Activated CD4-positive, alpha-beta memory T cell treated with anti-CD3 and anti-CD28 coated beads, Interleukin-2, amount 10 ng/mL, durations not matched to agents 7 days and 5 days (primary cell): ENCODE results near the gene SFSWAP. TPM values are rescaled to one million over a fixed set of nuclear protein-coding genes. Genes with fewer than 3 reads are reported as not detected.
"Not testable (repeated sequence)": the region's sequence is repeated elsewhere in the genome, so short reads cannot be mapped to it uniquely, and the experiment has no call there.

Source experiments
- CTCF ChIA-PET: fragments of 350-600 bp; sonication (Branson Sonifier 250); formaldehyde crosslinking; loops from one replicate; lab custom pipeline; 2021; ENCODE audit warnings: antibody characterized with exemption, inconsistent platforms; lab: Charles Lee
- POLR2A ChIA-PET: fragments of 350-600 bp; sonication (Branson Sonifier 250); formaldehyde crosslinking; loops from one replicate; lab custom pipeline; 2021; ENCODE audit warnings: antibody characterized with exemption; lab: Charles Lee
- DNase-seq: peaks from one replicate; pipeline ENCODE4 v3.0.0-alpha.2; 2020
- H3K27ac Mint-ChIP-seq: one replicate; pipeline ENCODE4 v1.8.0; 2021; ENCODE audit warnings: mild to moderate bottlenecking, mixed read lengths
- H3K27me3 Mint-ChIP-seq: one replicate; pipeline ENCODE4 v1.8.0; 2021; ENCODE audit warnings: mixed read lengths
- H3K36me3 Mint-ChIP-seq: one replicate; pipeline ENCODE4 v1.8.0; 2021; ENCODE audit warnings: low read depth, mixed read lengths
- H3K4me1 Mint-ChIP-seq: one replicate; pipeline ENCODE4 v1.8.0; 2021; ENCODE audit warnings: mixed read lengths
- H3K4me3 Mint-ChIP-seq: one replicate; pipeline ENCODE4 v1.8.0; 2021; ENCODE audit warnings: mild to moderate bottlenecking, mixed read lengths
- H3K9me3 Mint-ChIP-seq: one replicate; pipeline ENCODE4 v1.8.0; 2021; ENCODE audit warnings: mixed read lengths
- total RNA-seq, 2 experiments: library from RNA; stranded (reverse); gene quantifications; one replicate each; pipeline ENCODE4 v1.2.3, GENCODE V29; 2021

The SFSWAP gene
- total RNA-seq, 2 experiments from 2014 or later: 43.7 to 48.0 TPM

- Mint-ChIP-seq H3K9me3 (no peaks in the 10 kb centered on the region), H3K36me3 (peaks cover 47% of the 10 kb centered on the region), H3K4me1 (peaks cover 22% of the 10 kb centered on the region), H3K27ac (no peak overlapping the region), H3K4me3 (no peak overlapping the region), H3K27me3 (no peaks in the 10 kb centered on the region)
- no peak for DNase-seq
- POLR2A ChIA-PET: no interaction called here
- CTCF ChIA-PET: interaction anchor here (1.1 kb wide), 1 partner anchor 15 kb away, joined by 5 read pairs; no protein-coding TSS in a partner anchor
Observed at GRCh38 chr12:131770120-131770519, 59.2 kb downstream of the SFSWAP start.

GRCh38 chr12:131771965-131772364 is 61.1 kb downstream of the SFSWAP start:
- ChIA-PET POLR2A (no interaction called here), CTCF (no interaction called here)
- no peak for DNase-seq
- no peaks in the 10 kb centered on the region for H3K27me3 Mint-ChIP-seq
- H3K27ac Mint-ChIP-seq: no peak overlapping the region
- peaks cover 26% of the 10 kb centered on the region for H3K4me1 Mint-ChIP-seq
- no peak overlapping the region for H3K4me3 Mint-ChIP-seq
- peaks cover 44% of the 10 kb centered on the region for H3K36me3 Mint-ChIP-seq
- no peaks in the 10 kb centered on the region for H3K9me3 Mint-ChIP-seq

- peak; percentile 39 for DNase-seq
- ChIA-PET POLR2A (interaction anchor here (0.8 to 1.2 kb wide), 3 partner anchors 9 to 155 kb away, joined by 3 to 4 read pairs (median 4); partner anchors contain the start of gene PUS1), CTCF (interaction anchor here (1.2 kb wide), 1 partner anchor 18 kb away, joined by 3 read pairs; no protein-coding TSS in a partner anchor)
- H3K27me3 Mint-ChIP-seq: no peaks in the 10 kb centered on the region
- H3K4me1 Mint-ChIP-seq: peaks cover 26% of the 10 kb centered on the region
- H3K4me3 Mint-ChIP-seq: no peak overlapping the region
- H3K36me3 Mint-ChIP-seq: peaks cover 49% of the 10 kb centered on the region
- peak overlapping the region; percentile 67 for H3K27ac Mint-ChIP-seq
- no peaks in the 10 kb centered on the region for H3K9me3 Mint-ChIP-seq
Observed at GRCh38 chr12:131773582-131774221, 62.8 kb downstream of the SFSWAP start.

- H3K36me3 Mint-ChIP-seq: peaks cover 48% of the 10 kb centered on the region
Observed at GRCh38 chr12:131774576-131775391, 63.9 kb downstream of the SFSWAP start.

GRCh38 chr12:131775392-131776236 is 64.7 kb downstream of the SFSWAP start:
- CTCF ChIA-PET: no interaction called here
- no peak for DNase-seq
- POLR2A ChIA-PET: no interaction called here
- peaks cover 53% of the 10 kb centered on the region for H3K36me3 Mint-ChIP-seq
- H3K27me3 Mint-ChIP-seq: no peaks in the 10 kb centered on the region
- peak overlapping the region; percentile 66 for H3K27ac Mint-ChIP-seq
- H3K4me3 Mint-ChIP-seq: no peak overlapping the region
- H3K4me1 Mint-ChIP-seq: peaks cover 26% of the 10 kb centered on the region
- H3K9me3 Mint-ChIP-seq: no peaks in the 10 kb centered on the region

More at GRCh38 chr12:131774576-131775391, 63.9 kb downstream of the SFSWAP start:
- H3K4me3 Mint-ChIP-seq: no peak overlapping the region
- ChIA-PET CTCF (interaction anchor here (1.2 kb wide), 1 partner anchor 19 kb away, joined by 3 read pairs; no protein-coding TSS in a partner anchor), POLR2A (interaction anchor here (1.2 kb wide), 1 partner anchor 62 kb away, joined by 3 read pairs; no protein-coding TSS in a partner anchor)
- peaks cover 26% of the 10 kb centered on the region for H3K4me1 Mint-ChIP-seq
- DNase-seq: no peak
- H3K27ac Mint-ChIP-seq: no peak overlapping the region
- H3K9me3 Mint-ChIP-seq: no peaks in the 10 kb centered on the region
- H3K27me3 Mint-ChIP-seq: no peaks in the 10 kb centered on the region

GRCh38 chr12:131776237-131776889 is 65.5 kb downstream of the SFSWAP start:
- H3K27ac Mint-ChIP-seq: peak overlapping the region; percentile 66
- ChIA-PET CTCF (no interaction called here), POLR2A (no interaction called here)
- H3K36me3 Mint-ChIP-seq: peaks cover 52% of the 10 kb centered on the region
- no peak overlapping the region for H3K4me3 Mint-ChIP-seq
- DNase-seq: no peak
- H3K27me3 Mint-ChIP-seq: no peaks in the 10 kb centered on the region
- no peaks in the 10 kb centered on the region for H3K9me3 Mint-ChIP-seq
- H3K4me1 Mint-ChIP-seq: peaks cover 26% of the 10 kb centered on the region

GRCh38 chr12:131777269-131777668 is 66.4 kb downstream of the SFSWAP start:
- Mint-ChIP-seq H3K36me3 (peaks cover 51% of the 10 kb centered on the region), H3K4me1 (peaks cover 26% of the 10 kb centered on the region)
- H3K27me3 Mint-ChIP-seq, POLR2A ChIA-PET, CTCF ChIA-PET, H3K4me3 Mint-ChIP-seq, DNase-seq, H3K9me3 Mint-ChIP-seq, H3K27ac Mint-ChIP-seq: not testable (repeated sequence)

GRCh38 chr12:131779027-131779426 is 68.1 kb downstream of the SFSWAP start:
- Mint-ChIP-seq H3K4me1 (peaks cover 11% of the 10 kb centered on the region), H3K9me3 (no peaks in the 10 kb centered on the region), H3K4me3 (no peak overlapping the region), H3K27ac (no peak overlapping the region), H3K27me3 (no peaks in the 10 kb centered on the region), H3K36me3 (peaks cover 50% of the 10 kb centered on the region)
- ChIA-PET CTCF (no interaction called here), POLR2A (no interaction called here)
- no peak for DNase-seq

- CTCF ChIA-PET: no interaction called here
- no peak overlapping the region for H3K27ac Mint-ChIP-seq
- H3K27me3 Mint-ChIP-seq: no peaks in the 10 kb centered on the region
- no peak overlapping the region for H3K4me3 Mint-ChIP-seq
- H3K9me3 Mint-ChIP-seq: no peaks in the 10 kb centered on the region
- POLR2A ChIA-PET: interaction anchor here (1.4 kb wide), 1 partner anchor 148 kb away, joined by 3 read pairs; no protein-coding TSS in a partner anchor
- H3K36me3 Mint-ChIP-seq: peaks cover 51% of the 10 kb centered on the region
- DNase-seq: no peak
- no peaks in the 10 kb centered on the region for H3K4me1 Mint-ChIP-seq
Observed at GRCh38 chr12:131782061-131782460, 71.2 kb downstream of the SFSWAP start.

- POLR2A ChIA-PET: no interaction called here
- Mint-ChIP-seq H3K9me3 (no peaks in the 10 kb centered on the region), H3K27ac (no peak overlapping the region), H3K36me3 (peaks cover 41% of the 10 kb centered on the region), H3K27me3 (no peaks in the 10 kb centered on the region), H3K4me3 (no peak overlapping the region), H3K4me1 (no peaks in the 10 kb centered on the region)
- CTCF ChIA-PET: no interaction called here
- no peak for DNase-seq
Observed at GRCh38 chr12:131783915-131784541, 73.1 kb downstream of the SFSWAP start.

GRCh38 chr12:131784909-131785762 is 74.2 kb downstream of the SFSWAP start:
- no peak for DNase-seq
- Mint-ChIP-seq H3K27ac (peak overlapping the region; percentile 24), H3K9me3 (no peaks in the 10 kb centered on the region), H3K4me3 (no peak overlapping the region), H3K4me1 (no peaks in the 10 kb centered on the region), H3K27me3 (no peaks in the 10 kb centered on the region), H3K36me3 (peaks cover 46% of the 10 kb centered on the region)
- POLR2A ChIA-PET: interaction anchor here (1.2 kb wide), 1 partner anchor 10 kb away, joined by 5 read pairs; no protein-coding TSS in a partner anchor
- CTCF ChIA-PET: no interaction called here
